ENCODE results near the gene IL27RA. TPM values are rescaled to one million over a fixed set of nuclear protein-coding genes. Genes with fewer than 3 reads are reported as not detected.
"Not testable (repeated sequence)": the region's sequence is repeated elsewhere in the genome, so short reads cannot be mapped to it uniquely, and the experiment has no call there.

Gene IL27RA
- total and polyA plus RNA-seq, 2 experiments from 2014 or later = 5.8 to 8.5 TPM

GRCh38 chr19:14006766-14007562, 24.6 kb upstream of the IL27RA start:
- Histone ChIP-seq H3F3A (ENCODE audit: insufficient read depth) (peaks cover 21% of the 10 kb centered on the region), H3K4me3 (peak overlapping the region; percentile 81), H3K4me2 (ENCODE audit: unreplicated experiment) (peak overlapping the region; percentile 89), H4K20me1 (ENCODE audit: insufficient read depth) (no peaks in the 10 kb centered on the region), H3K79me2 (ENCODE audit: insufficient read depth) (0 out of 2 replicates have a peak, but pooled peaks cover 5% of the 10 kb centered on the region), H3K36me3 (ENCODE audit: low read depth) (no peaks in the 10 kb centered on the region), H3K9ac (peak overlapping the region; percentile 99), H3K9me2 (ENCODE audit: insufficient read depth) (no peaks in the 10 kb centered on the region), H3K27me3 (replicated peaks; ENCODE audit: insufficient read depth) (no peaks in the 10 kb centered on the region), H3K9me3 (ENCODE audit: low read depth) (no peaks in the 10 kb centered on the region), H3K4me1 (ENCODE audit: insufficient read depth) (peaks cover 15% of the 10 kb centered on the region; the same call in 1 of the 2 replicates), H3K27ac (peak overlapping the region; percentile 94), H2AFZ (peak overlapping the region; percentile 85)
- in situ Hi-C loops (cut with MboI) = no loop called here
- TF ChIP-seq EZH2phosphoT487 (IDR thresholded peaks at IDR 0.05; ENCODE audit: insufficient read depth, low read depth) (no peak), EZH2 (IDR thresholded peaks at IDR 0.05; ENCODE audit: insufficient read depth, poor library complexity, severe bottlenecking) (no peak)
- WGBS, 2 experiments (ENCODE audit: low coverage in 1 of 2, low lambda C conversion rate in 2 of 2, missing lambda C conversion rate in 2 of 2) = 4 to 6% methylated on average over 38 to 47 of the region's 56 CpGs
- no peak for DNase-seq

DNA sequence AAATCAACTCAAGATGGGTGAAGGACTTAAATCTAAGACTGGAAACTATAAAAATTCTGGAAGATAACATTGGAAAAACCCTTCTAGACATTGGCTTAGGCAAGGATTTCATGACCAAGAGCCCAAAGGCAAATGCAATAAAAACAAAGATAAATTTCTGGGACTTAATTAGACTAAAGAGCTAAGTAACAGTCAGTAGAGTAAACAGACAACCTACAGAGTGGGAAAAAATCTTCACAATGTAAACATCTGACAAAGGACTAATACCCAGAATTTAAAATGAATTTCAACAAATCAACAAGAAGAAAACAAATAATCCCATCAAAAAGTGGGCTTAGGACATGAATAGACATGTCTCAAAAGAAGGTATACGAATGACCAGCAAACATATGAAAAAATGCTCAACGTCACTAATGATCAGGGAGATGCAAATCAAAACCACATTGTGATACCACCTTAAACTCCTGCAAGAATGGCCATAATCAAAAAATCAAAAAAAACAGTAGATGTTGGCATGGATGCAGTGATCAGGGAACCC, 19.1 kb upstream of the IL27RA start:
- Histone ChIP-seq H3F3A (ENCODE audit: insufficient read depth) (no peaks in the 10 kb centered on the region), H3K4me2 (ENCODE audit: unreplicated experiment) (no peak overlapping the region), H3K9me3 (ENCODE audit: low read depth) (no peaks in the 10 kb centered on the region), H3K9ac (no peak overlapping the region), H3K79me2 (ENCODE audit: insufficient read depth) (no peaks in the 10 kb centered on the region), H3K36me3 (ENCODE audit: low read depth) (no peaks in the 10 kb centered on the region), H3K4me3 (no peak overlapping the region), H2AFZ (no peak overlapping the region), H3K9me2 (ENCODE audit: insufficient read depth) (no peaks in the 10 kb centered on the region), H4K20me1 (ENCODE audit: insufficient read depth) (no peaks in the 10 kb centered on the region), H3K4me1 (ENCODE audit: insufficient read depth) (no peaks in the 10 kb centered on the region), H3K27ac (no peak overlapping the region), H3K27me3 (replicated peaks; ENCODE audit: insufficient read depth) (no peaks in the 10 kb centered on the region)
- TF ChIP-seq EZH2 (IDR thresholded peaks at IDR 0.05; ENCODE audit: insufficient read depth, poor library complexity, severe bottlenecking) (no peak), EZH2phosphoT487 (IDR thresholded peaks at IDR 0.05; ENCODE audit: insufficient read depth, low read depth) (no peak)
- in situ Hi-C loops (cut with MboI) = no loop called here
- 27 to 30% methylated on average over 2 of the region's 2 CpGs for WGBS, 2 experiments (ENCODE audit: low coverage in 1 of 2, low lambda C conversion rate in 2 of 2, missing lambda C conversion rate in 2 of 2)
- DNase-seq = no peak

- no peaks in the 10 kb centered on the region for H3K27me3 ChIP-seq (replicated peaks; ENCODE audit: insufficient read depth)
- no peaks in the 10 kb centered on the region for H3K36me3 ChIP-seq (ENCODE audit: low read depth)
- H3K27ac ChIP-seq = no peak overlapping the region
- WGBS, 2 experiments (ENCODE audit: low coverage in 1 of 2, low lambda C conversion rate in 2 of 2, missing lambda C conversion rate in 2 of 2) = 71 to 74% methylated on average over 8 of the region's 8 CpGs
- H2AFZ ChIP-seq = no peak overlapping the region
- TF ChIP-seq EZH2phosphoT487 (IDR thresholded peaks at IDR 0.05; ENCODE audit: insufficient read depth, low read depth) (no peak), EZH2 (IDR thresholded peaks at IDR 0.05; ENCODE audit: insufficient read depth, poor library complexity, severe bottlenecking) (no peak)
- no peaks in the 10 kb centered on the region for H3F3A ChIP-seq (ENCODE audit: insufficient read depth)
- in situ Hi-C loops (cut with MboI) = no loop called here
- H3K79me2 ChIP-seq (ENCODE audit: insufficient read depth) = no peaks in the 10 kb centered on the region
- H3K4me3 ChIP-seq = no peak overlapping the region
- no peak overlapping the region for H3K9ac ChIP-seq
- no peaks in the 10 kb centered on the region for H4K20me1 ChIP-seq (ENCODE audit: insufficient read depth)
- H3K9me3 ChIP-seq (ENCODE audit: low read depth) = no peaks in the 10 kb centered on the region
- no peak overlapping the region for H3K4me2 ChIP-seq (ENCODE audit: unreplicated experiment)
- H3K9me2 ChIP-seq (ENCODE audit: insufficient read depth) = no peaks in the 10 kb centered on the region
- no peaks in the 10 kb centered on the region for H3K4me1 ChIP-seq (ENCODE audit: insufficient read depth)
- DNase-seq = no peak
Observed at GRCh38 chr19:14015524-14016035, 16.0 kb upstream of the IL27RA start.

GRCh38 chr19:14019100-14019499, 12.5 kb upstream of the IL27RA start:
- H3K36me3 ChIP-seq (ENCODE audit: low read depth) = no peaks in the 10 kb centered on the region
- in situ Hi-C loops (cut with MboI) = no loop called here
- no peaks in the 10 kb centered on the region for H3K9me2 ChIP-seq (ENCODE audit: insufficient read depth)
- 58 to 60% methylated on average over 6 of the region's 6 CpGs for WGBS, 2 experiments (ENCODE audit: low coverage in 1 of 2, low lambda C conversion rate in 2 of 2, missing lambda C conversion rate in 2 of 2)
- no peak overlapping the region for H2AFZ ChIP-seq
- H3K4me2 ChIP-seq (ENCODE audit: unreplicated experiment) = no peak overlapping the region
- H4K20me1 ChIP-seq (ENCODE audit: insufficient read depth) = no peaks in the 10 kb centered on the region
- H3K9me3 ChIP-seq (ENCODE audit: low read depth) = no peaks in the 10 kb centered on the region
- H3K9ac ChIP-seq = no peak overlapping the region
- no peak overlapping the region for H3K27ac ChIP-seq
- no peak overlapping the region for H3K4me3 ChIP-seq
- DNase-seq = no peak
- H3K27me3 ChIP-seq (replicated peaks; ENCODE audit: insufficient read depth) = no peaks in the 10 kb centered on the region
- TF ChIP-seq EZH2phosphoT487 (IDR thresholded peaks at IDR 0.05; ENCODE audit: insufficient read depth, low read depth) = no peak
- no peak for TF ChIP-seq EZH2 (IDR thresholded peaks at IDR 0.05; ENCODE audit: insufficient read depth, poor library complexity, severe bottlenecking)
- H3F3A ChIP-seq (ENCODE audit: insufficient read depth) = no peaks in the 10 kb centered on the region
- no peaks in the 10 kb centered on the region for H3K79me2 ChIP-seq (ENCODE audit: insufficient read depth)
- peaks cover 3% of the 10 kb centered on the region; the same call in 1 of the 2 replicates for H3K4me1 ChIP-seq (ENCODE audit: insufficient read depth)

GRCh38 chr19:14019739-14020138, 11.8 kb upstream of the IL27RA start:
- H3K36me3 ChIP-seq (ENCODE audit: low read depth); H3F3A ChIP-seq (ENCODE audit: insufficient read depth); H3K4me3 ChIP-seq; H3K4me2 ChIP-seq (ENCODE audit: unreplicated experiment); H3K9ac ChIP-seq; H2AFZ ChIP-seq; in situ Hi-C loops (cut with MboI); DNase-seq; H3K79me2 ChIP-seq (ENCODE audit: insufficient read depth); H3K27me3 ChIP-seq (replicated peaks; ENCODE audit: insufficient read depth); H3K9me3 ChIP-seq (ENCODE audit: low read depth); H3K4me1 ChIP-seq (ENCODE audit: insufficient read depth); H3K9me2 ChIP-seq (ENCODE audit: insufficient read depth); H4K20me1 ChIP-seq (ENCODE audit: insufficient read depth); H3K27ac ChIP-seq: not testable (repeated sequence)
- 59 to 61% methylated on average over 3 of the region's 3 CpGs for WGBS, 2 experiments (ENCODE audit: low coverage in 1 of 2, low lambda C conversion rate in 2 of 2, missing lambda C conversion rate in 2 of 2)
